HCEC 1CT (cell line): ENCODE data around the gene TMEM192.
"Not testable (repeated sequence)": the region's sequence is repeated elsewhere in the genome, so short reads cannot be mapped to it uniquely, and the experiment has no call there.

Source experiments
- DNase-seq: peaks from one replicate; pipeline ENCODE4 v3.0.0-alpha.2; 2017

Gene TMEM192

GRCh38 chr4:165088366-165088765 lies 24.3 kb downstream of the TMEM192 start:
- no peak for DNase-seq

GRCh38 chr4:165085946-165086345 lies 26.7 kb downstream of the TMEM192 start:
- no peak for DNase-seq

DNA sequence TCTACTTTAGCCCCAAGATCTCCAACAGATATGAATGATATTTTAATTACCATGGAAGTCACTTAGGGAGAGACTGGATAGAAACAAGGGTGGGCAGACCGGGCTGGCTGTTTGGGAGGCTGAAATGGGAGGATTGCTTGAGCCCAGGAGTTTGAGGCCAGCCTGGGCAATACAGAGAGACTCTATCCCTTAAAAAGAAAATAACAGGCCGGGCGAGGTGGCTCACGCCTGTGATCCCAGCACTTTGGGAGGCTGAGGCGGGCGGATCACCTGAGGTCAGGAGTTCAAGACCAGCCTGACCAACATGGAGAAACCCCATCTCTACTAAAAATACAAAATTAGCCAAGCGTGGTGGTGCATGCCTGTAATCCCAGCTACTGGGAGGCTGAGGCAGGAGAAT lies 27.9 kb downstream of the TMEM192 start:
- not testable (repeated sequence) for DNase-seq

- DNase-seq: no peak
Measured at GRCh38 chr4:165079476-165079875, 33.2 kb downstream of the TMEM192 start.

GRCh38 chr4:165077034-165077578 lies 35.6 kb downstream of the TMEM192 start:
- no peak for DNase-seq

DNA sequence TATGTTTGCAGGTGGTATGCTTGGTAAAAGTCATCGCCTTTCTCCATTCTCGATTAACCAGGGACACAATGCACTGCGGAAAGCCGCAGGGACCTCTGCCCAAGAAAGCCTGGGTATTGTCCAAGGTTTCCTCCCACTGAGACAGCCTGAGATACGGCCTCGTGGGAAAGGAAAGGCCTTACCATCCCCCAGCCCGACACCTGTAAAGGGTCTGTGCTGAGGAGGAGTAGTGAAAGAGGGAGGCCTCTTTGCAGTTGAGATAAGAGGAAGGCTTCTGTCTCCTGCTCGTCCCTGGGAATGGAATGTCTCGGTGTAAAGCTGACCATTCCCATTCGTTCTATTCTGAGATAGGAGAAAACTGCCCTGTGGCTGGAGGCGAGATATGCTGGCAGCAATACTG lies 39.3 kb downstream of the TMEM192 start:
- DNase-seq: not testable (repeated sequence)

- DNase-seq: no peak
Measured at GRCh38 chr4:165070560-165070959, 42.1 kb downstream of the TMEM192 start.

DNA sequence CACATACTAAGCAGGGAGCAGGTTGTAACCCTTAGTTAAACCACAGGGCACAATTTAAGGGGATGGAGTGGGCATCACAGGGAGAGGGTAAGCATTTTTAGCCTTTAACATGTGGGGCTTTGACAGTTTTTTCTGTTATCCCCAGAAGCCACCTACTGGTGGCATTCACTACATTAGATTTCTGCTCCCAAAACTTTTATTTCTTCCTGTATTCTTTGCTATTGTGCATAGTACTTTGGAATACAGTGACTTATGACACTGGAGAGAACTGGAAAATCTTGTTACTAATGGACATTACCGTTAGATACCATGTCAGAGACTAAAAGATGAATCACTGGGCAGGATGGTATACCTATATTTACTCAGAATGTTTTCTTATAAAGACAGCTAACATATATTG lies 51.7 kb downstream of the TMEM192 start:
- DNase-seq: no peak

- DNase-seq: no peak
Measured at GRCh38 chr4:165059386-165059785, 53.3 kb downstream of the TMEM192 start.

GRCh38 chr4:165058666-165059065 lies 54.0 kb downstream of the TMEM192 start:
- DNase-seq: no peak

DNA sequence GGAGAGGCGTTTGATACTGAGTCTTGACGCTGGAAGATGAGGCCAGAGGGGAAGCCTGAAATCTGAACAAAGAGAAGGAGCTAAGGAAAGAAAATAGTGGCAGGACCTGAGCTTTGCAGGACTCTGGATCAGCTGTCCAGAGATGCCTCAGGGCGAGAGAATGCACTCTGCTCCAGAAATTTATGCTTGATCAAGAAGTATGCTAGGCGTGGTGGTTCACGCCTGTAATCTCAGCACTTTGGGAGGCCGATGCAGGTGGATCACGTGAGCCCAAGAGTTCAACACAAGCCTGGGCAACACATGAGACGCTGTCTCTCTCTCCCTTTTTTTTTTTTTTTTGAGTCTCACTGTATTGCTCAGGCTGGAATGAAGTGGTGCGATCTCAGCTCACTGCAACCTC lies 57.1 kb downstream of the TMEM192 start:
- no peak for DNase-seq

DNA sequence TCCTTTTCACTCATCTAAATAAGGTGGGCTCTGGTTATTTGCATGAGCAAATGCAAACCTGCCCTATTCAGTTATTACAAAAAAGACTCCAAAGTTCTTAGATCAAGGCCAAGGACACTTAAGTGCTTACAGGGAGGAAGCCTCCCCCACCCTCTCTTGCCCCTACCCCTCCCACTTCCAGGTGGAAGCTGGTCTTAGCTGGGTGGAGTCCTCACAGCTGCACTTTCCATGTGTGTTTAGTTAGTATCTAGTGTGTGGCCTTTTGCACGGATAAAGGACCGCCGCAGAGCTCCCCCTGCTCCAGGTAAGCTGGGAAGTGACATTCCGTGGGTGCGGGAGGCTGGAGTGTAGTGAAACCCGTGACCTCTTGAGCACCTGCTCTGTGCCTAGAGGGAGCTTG lies 59.0 kb downstream of the TMEM192 start, which contains the start of gene TRIM75:
TRIM75 (plus strand) TSS at position 222 of the 400 bp plus-strand sequence. CDS start 5,282 bp downstream, outside the sequence.
- DNase-seq: no peak

DNA sequence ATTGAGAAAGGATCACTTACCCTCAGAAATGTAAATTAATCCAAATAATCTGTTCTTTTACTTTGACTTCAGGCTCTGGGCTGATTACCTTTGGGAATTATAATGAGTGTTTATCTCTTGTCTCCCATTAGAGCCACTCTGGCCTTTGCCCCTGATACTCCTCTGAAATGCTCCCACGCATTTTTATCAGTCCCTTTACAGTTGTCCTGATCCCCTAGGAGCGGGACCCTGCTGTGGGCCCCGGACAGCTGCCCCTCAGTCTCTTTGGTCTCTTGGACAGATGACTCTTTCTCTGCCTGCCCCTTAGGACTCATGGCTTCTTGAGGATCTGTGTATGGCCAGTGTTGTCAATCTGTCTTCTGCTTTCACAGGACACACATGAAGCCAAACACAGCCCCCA lies 60.0 kb downstream of the TMEM192 start:
- no peak for DNase-seq

GRCh38 chr4:165048170-165048569 lies 64.5 kb downstream of the TMEM192 start:
- no peak for DNase-seq

GRCh38 chr4:165031436-165032211 lies 81.0 kb downstream of the TMEM192 start, which contains the start of gene TRIM60:
TRIM60 (plus strand) TSS chr4:165031999; CDS start chr4:165040073, 8,074 bp downstream.
- DNase-seq: no peak

DNA sequence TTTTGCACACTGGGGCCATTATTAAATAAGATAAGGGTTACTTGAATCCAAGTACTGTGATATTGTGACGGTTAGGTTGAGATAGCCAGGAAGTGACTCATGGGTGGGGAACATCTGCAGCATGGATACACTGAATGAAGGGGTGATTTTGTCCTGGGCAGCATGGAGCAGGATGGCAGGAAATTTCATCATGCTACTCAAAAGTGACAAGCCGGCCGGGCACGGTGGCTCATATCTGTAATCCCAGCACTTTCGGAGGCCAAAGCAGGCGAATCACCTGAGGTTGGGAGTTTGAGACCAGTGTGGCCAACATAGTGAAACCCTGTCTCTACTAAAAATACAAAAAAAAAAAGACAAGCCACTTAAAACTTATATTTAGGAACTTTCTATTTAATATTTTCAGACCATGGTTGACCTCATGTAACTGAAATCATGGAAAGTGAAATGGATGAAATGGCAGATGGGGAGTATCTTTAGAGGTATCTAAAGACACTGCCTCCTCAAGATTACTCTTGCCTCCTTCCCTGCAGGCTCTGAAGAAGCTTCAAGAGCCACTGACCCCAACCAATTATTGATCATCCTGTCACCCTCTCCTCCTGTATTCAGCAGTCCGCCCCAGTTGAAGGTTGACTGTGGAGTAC lies 84.8 kb downstream of the TMEM192 start:
- DNase-seq: peak; percentile 3

DNA sequence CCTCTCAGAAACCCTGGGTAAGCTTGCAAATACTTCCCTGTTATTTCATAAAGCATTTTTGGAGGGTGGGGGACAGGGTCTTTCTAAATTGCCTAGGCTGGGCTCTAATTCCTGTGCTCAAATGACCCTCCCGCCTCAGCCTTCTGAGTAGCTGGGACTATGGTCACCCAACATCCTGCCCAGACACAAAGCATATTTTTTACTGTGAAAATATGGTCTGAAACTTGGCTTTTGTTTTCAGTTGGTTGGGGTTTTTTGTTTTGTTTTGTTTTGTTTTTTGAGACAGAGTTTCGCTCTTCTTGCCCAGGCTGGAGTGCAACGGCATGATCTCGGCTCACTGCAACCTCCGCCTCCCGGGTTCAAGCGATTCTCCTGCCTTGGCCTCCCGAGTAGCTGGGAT lies 86.9 kb downstream of the TMEM192 start:
- DNase-seq: not testable (repeated sequence)
